Activated CD4-positive, alpha-beta T cell treated with anti-CD3 and anti-CD28 coated beads, Interleukin-2, Interleukin-6, amounts not matched to agents 100 ng/mL and 50 ng/mL, durations not matched to agents 16 hours and 8 hours (primary cell): ENCODE results near the gene UBXN1.
"Not testable (repeated sequence)": the region's sequence is repeated elsewhere in the genome, so short reads cannot be mapped to it uniquely, and the experiment has no call there.

Experiments
- DNase-seq: peaks from one replicate; pipeline ENCODE4 v3.0.0-alpha.2; 2020

Gene UBXN1

GRCh38 chr11:62669420-62670161, 9.3 kb downstream of the UBXN1 start:
- DNase-seq: no peak

GRCh38 chr11:62667460-62667859, 11.4 kb downstream of the UBXN1 start:
- DNase-seq: no peak

GRCh38 chr11:62666259-62666926, 12.5 kb downstream of the UBXN1 start:
- peak; percentile 42 for DNase-seq

GRCh38 chr11:62665599-62666258, 13.1 kb downstream of the UBXN1 start:
- peak; percentile 64 for DNase-seq

- peak; percentile 99 for DNase-seq
Measured at GRCh38 chr11:62665075-62665598, 13.7 kb downstream of the UBXN1 start, which contains the start of the genes C11orf98 and CSKMT. TSS of gene C11orf98 (minus strand) at chr11:62665210. CDS start at chr11:62665169, 41 bp downstream. TSS of gene CSKMT (plus strand) at chr11:62665312. CDS start at chr11:62665880, 568 bp downstream.

- peak; percentile 59 for DNase-seq
Measured at GRCh38 chr11:62664405-62665074, 14.3 kb downstream of the UBXN1 start.

GRCh38 chr11:62656796-62657429, 22.0 kb downstream of the UBXN1 start:
- no peak for DNase-seq

- peak; percentile 17 for DNase-seq
Measured at GRCh38 chr11:62654297-62654696, 24.6 kb downstream of the UBXN1 start.

- DNase-seq: peak; percentile 49
Measured at GRCh38 chr11:62652161-62653006, 26.5 kb downstream of the UBXN1 start.

- not testable (repeated sequence) for DNase-seq
Measured at GRCh38 chr11:62650283-62650682, 28.6 kb downstream of the UBXN1 start.

- no peak for DNase-seq
Measured at GRCh38 chr11:62649486-62649885, 29.4 kb downstream of the UBXN1 start.

GRCh38 chr11:62648967-62649364, 29.9 kb downstream of the UBXN1 start:
- no peak for DNase-seq

- no peak for DNase-seq
Measured at GRCh38 chr11:62648185-62648966, 30.5 kb downstream of the UBXN1 start.

GRCh38 chr11:62647609-62648005, 31.3 kb downstream of the UBXN1 start:
- no peak for DNase-seq

- no peak for DNase-seq
Measured at GRCh38 chr11:62646825-62647608, 31.9 kb downstream of the UBXN1 start.

GRCh38 chr11:62645946-62646824, 32.7 kb downstream of the UBXN1 start, which contains the start of gene GANAB:
TSS of gene GANAB (minus strand) at chr11:62646613. CDS start at chr11:62646599, 14 bp downstream.
- peak; percentile 100 for DNase-seq

- DNase-seq: peak; percentile 20
Measured at GRCh38 chr11:62645671-62645945, 33.3 kb downstream of the UBXN1 start.

GRCh38 chr11:62644220-62644619, 34.7 kb downstream of the UBXN1 start:
- DNase-seq: no peak

- DNase-seq: no peak
Measured at GRCh38 chr11:62632492-62632891, 46.4 kb downstream of the UBXN1 start.
